ENCODE results near the gene GPR108.

DNA sequence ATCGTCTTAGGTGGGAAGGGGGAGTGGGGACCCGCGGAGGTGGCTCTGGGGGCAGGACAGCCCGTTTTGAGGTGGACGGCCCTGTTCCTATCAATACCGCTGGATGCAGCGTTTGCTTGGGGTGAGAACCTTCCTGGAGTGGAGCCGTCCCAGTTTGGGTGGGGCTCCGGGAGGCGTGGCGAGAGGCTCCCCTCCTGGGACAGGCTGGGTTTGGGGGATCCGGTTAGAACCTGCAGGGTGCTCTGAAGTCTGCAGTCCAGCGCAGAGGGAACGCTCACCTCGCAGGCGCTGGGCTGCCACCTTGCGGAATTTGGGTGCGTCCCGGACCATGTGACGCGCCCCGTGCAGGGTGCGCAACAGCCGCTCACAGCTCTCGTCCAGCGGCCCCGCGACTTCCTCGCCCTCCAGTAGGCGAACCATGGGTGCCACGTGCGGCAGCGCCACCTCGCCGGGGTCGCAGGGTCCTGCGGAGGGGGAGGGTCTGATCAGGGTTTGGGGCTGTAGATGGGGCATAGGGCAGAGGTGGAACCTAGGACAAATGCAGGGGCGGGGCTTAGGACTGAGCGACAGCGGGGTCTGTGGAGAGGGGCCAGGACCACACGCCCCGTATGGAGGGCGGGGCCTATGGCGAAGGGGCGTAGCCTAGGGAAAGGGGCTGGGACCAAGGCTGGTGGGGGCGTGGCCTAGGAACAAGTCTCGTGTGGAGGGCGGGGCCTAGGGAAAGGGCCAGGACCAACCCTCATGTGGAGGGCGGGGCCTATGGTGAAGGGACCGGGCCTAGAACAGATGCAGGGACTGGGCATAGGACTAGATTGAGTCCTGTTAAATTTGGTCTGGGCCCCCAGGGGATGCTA, 16.0 kb upstream of the GPR108 start:
- TF ChIP-seq, protein P1, sequence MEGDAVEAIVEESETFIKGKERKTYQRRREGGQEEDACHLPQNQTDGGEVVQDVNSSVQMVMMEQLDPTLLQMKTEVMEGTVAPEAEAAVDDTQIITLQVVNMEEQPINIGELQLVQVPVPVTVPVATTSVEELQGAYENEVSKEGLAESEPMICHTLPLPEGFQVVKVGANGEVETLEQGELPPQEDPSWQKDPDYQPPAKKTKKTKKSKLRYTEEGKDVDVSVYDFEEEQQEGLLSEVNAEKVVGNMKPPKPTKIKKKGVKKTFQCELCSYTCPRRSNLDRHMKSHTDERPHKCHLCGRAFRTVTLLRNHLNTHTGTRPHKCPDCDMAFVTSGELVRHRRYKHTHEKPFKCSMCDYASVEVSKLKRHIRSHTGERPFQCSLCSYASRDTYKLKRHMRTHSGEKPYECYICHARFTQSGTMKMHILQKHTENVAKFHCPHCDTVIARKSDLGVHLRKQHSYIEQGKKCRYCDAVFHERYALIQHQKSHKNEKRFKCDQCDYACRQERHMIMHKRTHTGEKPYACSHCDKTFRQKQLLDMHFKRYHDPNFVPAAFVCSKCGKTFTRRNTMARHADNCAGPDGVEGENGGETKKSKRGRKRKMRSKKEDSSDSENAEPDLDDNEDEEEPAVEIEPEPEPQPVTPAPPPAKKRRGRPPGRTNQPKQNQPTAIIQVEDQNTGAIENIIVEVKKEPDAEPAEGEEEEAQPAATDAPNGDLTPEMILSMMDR (optimal IDR thresholded peaks at IDR 0.05 in 1 of 3, IDR thresholded peaks at IDR 0.05 in 1 of 3, conservative IDR thresholded peaks at IDR 0.05 in 1 of 3; ENCODE audit: extremely low read depth in 1 of 3, insufficient read depth in 2 of 3, low read length in 3 of 3): peak in 2 of 3 experiments; percentile 34 to 62
- no peak for TF ChIP-seq EZH2 (IDR thresholded peaks at IDR 0.05; ENCODE audit: low read length)

All from keratinocyte (primary cell).